NOMO-1 treated with dmso at 0.1 percent for 144 hours (cell line): ENCODE results near the gene PATJ.
"Not testable (repeated sequence)": the region's sequence is repeated elsewhere in the genome, so short reads cannot be mapped to it uniquely, and the experiment has no call there.

Source experiments
- DNase-seq: peaks from one replicate; lab custom pipeline; 2025; ENCODE audit not compliant: unreplicated experiment; lab: John Stamatoyannopoulos, UW

PATJ gene

GRCh38 chr1:61816191-61816590, 73.9 kb downstream of the PATJ start:
- DNase-seq, result no peak

- no peak for DNase-seq
Observed at GRCh38 chr1:61818992-61819391, 76.7 kb downstream of the PATJ start.

- no peak for DNase-seq
Observed at GRCh38 chr1:61819421-61819820, 77.1 kb downstream of the PATJ start.

GRCh38 chr1:61825393-61825792, 83.1 kb downstream of the PATJ start:
- no peak for DNase-seq

GRCh38 chr1:61828805-61829204, 86.5 kb downstream of the PATJ start:
- DNase-seq, result peak; percentile 10

- DNase-seq, result no peak
Observed at GRCh38 chr1:61836649-61837048, 94.4 kb downstream of the PATJ start.

GRCh38 chr1:61837607-61838006, 95.3 kb downstream of the PATJ start:
- not testable (repeated sequence) for DNase-seq

- DNase-seq, result no peak
Observed at GRCh38 chr1:61839679-61840078, 97.4 kb downstream of the PATJ start.

- no peak for DNase-seq
Observed at GRCh38 chr1:61842036-61842435, 99.8 kb downstream of the PATJ start.

- DNase-seq, result no peak
Observed at GRCh38 chr1:61842863-61843514, 100.7 kb downstream of the PATJ start.

GRCh38 chr1:61844006-61844405, 101.7 kb downstream of the PATJ start:
- no peak for DNase-seq

GRCh38 chr1:61844664-61845063, 102.4 kb downstream of the PATJ start:
- DNase-seq, result not testable (repeated sequence)

GRCh38 chr1:61851235-61851634, 109.0 kb downstream of the PATJ start:
- DNase-seq, result no peak

- DNase-seq, result no peak
Observed at GRCh38 chr1:61851849-61852669, 109.8 kb downstream of the PATJ start.

- DNase-seq, result no peak
Observed at GRCh38 chr1:61852670-61853015, 110.4 kb downstream of the PATJ start.

GRCh38 chr1:61853583-61853982, 111.3 kb downstream of the PATJ start:
- DNase-seq, result no peak

- no peak for DNase-seq
Observed at GRCh38 chr1:61864489-61864888, 122.2 kb downstream of the PATJ start.

- DNase-seq, result no peak
Observed at GRCh38 chr1:61865646-61866220, 123.5 kb downstream of the PATJ start.

GRCh38 chr1:61869691-61870109, 127.4 kb downstream of the PATJ start:
- DNase-seq, result no peak

GRCh38 chr1:61872206-61872605, 129.9 kb downstream of the PATJ start:
- no peak for DNase-seq

- no peak for DNase-seq
Observed at GRCh38 chr1:61873581-61873980, 131.3 kb downstream of the PATJ start.

- no peak for DNase-seq
Observed at GRCh38 chr1:61873994-61874393, 131.7 kb downstream of the PATJ start.
